ENCODE data around the gene SETDB1.

DNA sequence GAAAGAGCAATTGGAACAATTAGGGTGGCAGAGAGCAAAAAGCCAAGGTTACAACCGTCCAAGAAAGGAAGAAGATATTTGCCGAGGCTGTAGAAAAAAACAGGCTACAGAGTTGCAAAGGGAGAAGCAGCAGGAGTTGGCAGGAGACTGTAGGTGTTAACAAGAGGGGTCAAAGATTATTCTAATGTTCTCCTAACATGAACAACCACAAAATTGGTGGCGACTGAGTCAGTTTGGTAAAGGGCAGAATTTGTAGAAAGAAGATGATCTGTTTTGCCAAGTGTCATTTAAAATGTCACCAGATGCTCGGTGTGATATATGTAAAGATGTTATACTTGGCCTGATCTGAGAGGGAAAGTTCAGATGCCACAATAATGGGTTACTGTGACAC lies 81.7 kb downstream of the SETDB1 start:
- TF ChIP-seq, protein P1, sequence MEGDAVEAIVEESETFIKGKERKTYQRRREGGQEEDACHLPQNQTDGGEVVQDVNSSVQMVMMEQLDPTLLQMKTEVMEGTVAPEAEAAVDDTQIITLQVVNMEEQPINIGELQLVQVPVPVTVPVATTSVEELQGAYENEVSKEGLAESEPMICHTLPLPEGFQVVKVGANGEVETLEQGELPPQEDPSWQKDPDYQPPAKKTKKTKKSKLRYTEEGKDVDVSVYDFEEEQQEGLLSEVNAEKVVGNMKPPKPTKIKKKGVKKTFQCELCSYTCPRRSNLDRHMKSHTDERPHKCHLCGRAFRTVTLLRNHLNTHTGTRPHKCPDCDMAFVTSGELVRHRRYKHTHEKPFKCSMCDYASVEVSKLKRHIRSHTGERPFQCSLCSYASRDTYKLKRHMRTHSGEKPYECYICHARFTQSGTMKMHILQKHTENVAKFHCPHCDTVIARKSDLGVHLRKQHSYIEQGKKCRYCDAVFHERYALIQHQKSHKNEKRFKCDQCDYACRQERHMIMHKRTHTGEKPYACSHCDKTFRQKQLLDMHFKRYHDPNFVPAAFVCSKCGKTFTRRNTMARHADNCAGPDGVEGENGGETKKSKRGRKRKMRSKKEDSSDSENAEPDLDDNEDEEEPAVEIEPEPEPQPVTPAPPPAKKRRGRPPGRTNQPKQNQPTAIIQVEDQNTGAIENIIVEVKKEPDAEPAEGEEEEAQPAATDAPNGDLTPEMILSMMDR (IDR thresholded peaks at IDR 0.05) = no peak
- no peak for TF ChIP-seq POLR2A (IDR thresholded peaks at IDR 0.05)

All from lower leg skin (tissue), 3 donors.